Keratinocyte (primary cell): ENCODE data around the gene TFAP2D. TPM values are rescaled to one million over a fixed set of nuclear protein-coding genes. Genes with fewer than 3 reads are reported as not detected.
A peak's percentile ranks its signal among the peaks of the same experiment; 100 is the strongest.

ENCODE experiments used
- DNase-seq: peaks from one replicate; pipeline ENCODE4 v3.0.0-alpha.2; 2011; ENCODE audit warnings: low read depth, missing footprints, low spot score
- FAIRE-seq: peaks from 2 replicates; lab custom pipeline; 2011; peaks lifted over from hg19 to GRCh38; lab: Jason Lieb, UNC
- H2AFZ ChIP-seq: 2 replicates; pipeline ENCODE4 v1.6.0; 2012; ENCODE audit warnings: low read length, control low read depth, inconsistent platforms; ENCODE audit not compliant: control insufficient read depth
- H3K27ac ChIP-seq: 2 replicates; pipeline ENCODE4 v1.5.1; 2011; ENCODE audit warnings: low read length; ENCODE audit not compliant: control insufficient read depth, insufficient read depth
- H3K27me3 ChIP-seq: 3 replicates; pipeline ENCODE4 v1.6.0; 2011; ENCODE audit warnings: low read length; ENCODE audit not compliant: control insufficient read depth, insufficient read depth; ENCODE audit errors: extremely low read depth
- H3K36me3 ChIP-seq, 2 experiments: 2 replicates in 1 of 2; 3 replicates in 1 of 2; pipeline ENCODE4 v1.5.1; 2011; ENCODE audit warnings: low read length in 2 of 2, mild to moderate bottlenecking in 1 of 2; ENCODE audit not compliant: control insufficient read depth in 2 of 2, insufficient read depth in 2 of 2; ENCODE audit errors: extremely low read depth in 1 of 2
- H3K4me1 ChIP-seq: 3 replicates; pipeline ENCODE4 v1.5.1; 2011; ENCODE audit warnings: low read length; ENCODE audit not compliant: control insufficient read depth, insufficient read depth; ENCODE audit errors: extremely low read depth
- H3K4me2 ChIP-seq: 3 replicates; pipeline ENCODE4 v1.6.0; 2011; ENCODE audit warnings: low read depth, low read length; ENCODE audit not compliant: control insufficient read depth, insufficient read depth; ENCODE audit errors: extremely low read depth
- H3K4me3 ChIP-seq, 3 experiments: fragments of 200-600 bp in 1 of 3; sonication (generic) in 1 of 3; 2 replicates in 2 of 3; 3 replicates in 1 of 3; pipeline ENCODE4 v1.5.1; 2011 to 2016; ENCODE audit warnings: low read length in 3 of 3, mild to moderate bottlenecking in 3 of 3, control low read depth in 2 of 3, inconsistent platforms in 1 of 3, low read depth in 1 of 3, mixed read lengths in 1 of 3, mixed run types in 1 of 3, moderate library complexity in 1 of 3; ENCODE audit not compliant: control insufficient read depth in 2 of 3, insufficient read depth in 2 of 3; ENCODE audit errors: extremely low read depth in 1 of 3
- H3K79me2 ChIP-seq: 2 replicates; pipeline ENCODE4 v1.6.0; 2012; ENCODE audit warnings: low read length; ENCODE audit not compliant: control insufficient read depth, insufficient read depth
- H3K9ac ChIP-seq: 3 replicates; pipeline ENCODE4 v1.6.0; 2011; ENCODE audit warnings: low read length; ENCODE audit not compliant: control insufficient read depth, insufficient read depth; ENCODE audit errors: extremely low read depth
- H3K9me1 ChIP-seq: 3 replicates; pipeline ENCODE4 v1.6.0; 2011; ENCODE audit warnings: low read length; ENCODE audit not compliant: control insufficient read depth, insufficient read depth; ENCODE audit errors: extremely low read depth
- H3K9me3 ChIP-seq: 2 replicates; pipeline ENCODE4 v1.5.1; 2012; ENCODE audit warnings: low read depth, low read length; ENCODE audit not compliant: control insufficient read depth
- H4K20me1 ChIP-seq: 3 replicates; pipeline ENCODE4 v1.6.0; 2011; ENCODE audit warnings: low read length; ENCODE audit not compliant: control insufficient read depth, insufficient read depth; ENCODE audit errors: extremely low read depth
- EZH2 ChIP-seq: IDR thresholded peaks from one replicate; pipeline ENCODE4 v1.6.1; 2012; ENCODE audit warnings: inconsistent platforms, mild to moderate bottlenecking, low read length, moderate library complexity
- dilution Hi-C: fragments of 300-500 bp; cut with MboI; formaldehyde crosslinking; loops from one replicate; pipeline ENCODE4 v1.7.0; 2020; ENCODE audit warnings: low sequenced_read_pairs; ENCODE audit not compliant: extremely low pct_ligation_motif_present
- polyA plus RNA-seq, 5 experiments: library from polyadenylated mRNA; depleted of rRNA in 3 of 5; stranded (reverse) in 3 of 5; stranded (forward) in 1 of 5; unstranded in 1 of 5; fragments of >200 nt; gene quantifications; 1 replicate in 1 of 5; 2 replicates in 3 of 5; 3 replicates in 1 of 5; pipeline versions ENCODE4 v1.2.1 to v1.2.3, GENCODE V29; 2011 to 2012; ENCODE audit warnings: missing spikeins in 2 of 5, low read depth in 1 of 5, low replicate concordance in 1 of 5
- TF ChIP-seq, protein P1 (sequence below), 3 experiments: IDR thresholded peaks in 1 of 3; conservative IDR thresholded peaks in 1 of 3; optimal IDR thresholded peaks in 1 of 3; 2 replicates in 2 of 3; 3 replicates in 1 of 3; pipeline versions ENCODE3 to v1.5.1; 2011; ENCODE audit warnings: low read length in 3 of 3, mild to moderate bottlenecking in 3 of 3, moderate library complexity in 2 of 3, control low read depth in 1 of 3, inconsistent platforms in 1 of 3; ENCODE audit not compliant: insufficient read depth in 2 of 3; ENCODE audit errors: extremely low read depth in 1 of 3

Gene TFAP2D
- polyA plus RNA-seq, 1 donor (not counting 4 experiments of a cell fraction or from before 2014, with no cell fraction given): not detected

- no peaks in the 10 kb centered on the region for H3K9me3 ChIP-seq
- no peaks in the 10 kb centered on the region for H3K9me1 ChIP-seq
- dilution Hi-C loops: no loop called here
- no peak for TF ChIP-seq EZH2
- TF ChIP-seq, protein P1, sequence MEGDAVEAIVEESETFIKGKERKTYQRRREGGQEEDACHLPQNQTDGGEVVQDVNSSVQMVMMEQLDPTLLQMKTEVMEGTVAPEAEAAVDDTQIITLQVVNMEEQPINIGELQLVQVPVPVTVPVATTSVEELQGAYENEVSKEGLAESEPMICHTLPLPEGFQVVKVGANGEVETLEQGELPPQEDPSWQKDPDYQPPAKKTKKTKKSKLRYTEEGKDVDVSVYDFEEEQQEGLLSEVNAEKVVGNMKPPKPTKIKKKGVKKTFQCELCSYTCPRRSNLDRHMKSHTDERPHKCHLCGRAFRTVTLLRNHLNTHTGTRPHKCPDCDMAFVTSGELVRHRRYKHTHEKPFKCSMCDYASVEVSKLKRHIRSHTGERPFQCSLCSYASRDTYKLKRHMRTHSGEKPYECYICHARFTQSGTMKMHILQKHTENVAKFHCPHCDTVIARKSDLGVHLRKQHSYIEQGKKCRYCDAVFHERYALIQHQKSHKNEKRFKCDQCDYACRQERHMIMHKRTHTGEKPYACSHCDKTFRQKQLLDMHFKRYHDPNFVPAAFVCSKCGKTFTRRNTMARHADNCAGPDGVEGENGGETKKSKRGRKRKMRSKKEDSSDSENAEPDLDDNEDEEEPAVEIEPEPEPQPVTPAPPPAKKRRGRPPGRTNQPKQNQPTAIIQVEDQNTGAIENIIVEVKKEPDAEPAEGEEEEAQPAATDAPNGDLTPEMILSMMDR (optimal IDR thresholded peaks at IDR 0.05 in 1 of 3, IDR thresholded peaks at IDR 0.05 in 1 of 3, conservative IDR thresholded peaks at IDR 0.05 in 1 of 3; ENCODE audit: extremely low read depth in 1 of 3, insufficient read depth in 2 of 3, low read length in 3 of 3): no peak
- DNase-seq: no peak
- H3K4me2 ChIP-seq: peak overlapping the region; percentile 91
- peak overlapping the region; percentile 30 to 74 (median 52) for H3K4me3 ChIP-seq
- peaks cover 23% of the 10 kb centered on the region for H3K4me1 ChIP-seq
- H3K27me3 ChIP-seq: peaks cover 30% of the 10 kb centered on the region
- H2AFZ ChIP-seq: peak overlapping the region; percentile 94
- peak overlapping the region; percentile 32 for H3K27ac ChIP-seq
- no peaks in the 10 kb centered on the region for H3K36me3 ChIP-seq
- no peak for FAIRE-seq
- H3K9ac ChIP-seq: peak overlapping the region; percentile 61
- no peaks in the 10 kb centered on the region for H4K20me1 ChIP-seq
- no peaks in the 10 kb centered on the region for H3K79me2 ChIP-seq
These were observed 106.2 kb downstream of the TFAP2D start for GRCh38 chr6:50819466-50819903.

DNA sequence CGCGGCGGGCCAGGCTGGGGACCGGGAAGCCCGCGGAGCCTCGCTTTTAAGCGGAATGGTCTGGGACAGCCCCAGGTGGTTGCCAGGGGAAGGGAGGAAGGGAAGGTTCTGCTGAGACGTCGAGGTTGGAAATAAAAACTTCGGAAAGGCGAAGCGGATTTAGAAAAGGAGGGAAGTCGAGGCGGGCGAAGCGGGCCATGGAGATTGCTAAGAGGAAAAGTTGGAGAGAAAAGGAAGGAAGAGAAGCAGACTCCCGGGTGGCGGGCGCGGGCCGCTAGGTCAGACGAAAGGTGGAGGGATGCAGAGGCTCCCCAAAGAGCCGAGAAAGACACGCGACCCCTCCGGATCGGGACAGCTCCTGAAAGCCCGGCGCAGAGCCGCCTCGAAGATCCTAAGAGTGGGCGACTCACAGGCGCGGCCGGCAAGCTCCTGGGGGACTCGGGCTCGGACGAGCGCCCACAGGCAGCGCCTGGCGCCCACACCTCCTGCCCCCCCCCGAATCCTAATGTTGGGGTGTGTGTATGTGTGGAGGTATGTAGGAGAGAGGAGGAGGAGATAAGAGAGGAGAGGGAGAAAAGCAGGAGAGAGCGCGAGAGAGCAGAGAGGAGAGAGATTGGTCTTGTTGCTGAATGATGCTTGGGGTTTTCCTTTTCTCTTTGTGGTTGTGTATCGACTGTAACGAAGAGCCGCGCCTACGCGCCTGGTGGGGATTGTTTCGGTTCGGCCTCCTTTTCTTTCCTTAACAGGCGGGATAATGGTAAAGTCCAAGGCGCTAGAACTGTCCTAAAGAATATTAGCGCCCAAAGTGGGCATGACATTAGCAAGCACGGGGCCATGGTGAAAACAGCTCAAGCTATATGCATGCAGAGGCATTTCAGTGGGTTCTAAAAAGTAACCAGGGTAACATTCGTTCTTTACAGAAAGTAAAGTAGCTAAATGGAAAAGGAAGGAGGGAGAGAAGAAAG lies 106.9 kb downstream of the TFAP2D start:
- Histone ChIP-seq H3K27me3 (peaks cover 30% of the 10 kb centered on the region), H3K27ac (peak overlapping the region; percentile 32), H3K79me2 (no peaks in the 10 kb centered on the region), H3K9me1 (no peaks in the 10 kb centered on the region), H3K36me3 (no peaks in the 10 kb centered on the region), H4K20me1 (no peaks in the 10 kb centered on the region), H3K4me1 (peaks cover 23% of the 10 kb centered on the region), H3K9ac (peak overlapping the region; percentile 61), H3K4me3 (peak overlapping the region; percentile 30 to 74 (median 52)), H3K4me2 (peak overlapping the region; percentile 91), H3K9me3 (no peaks in the 10 kb centered on the region), H2AFZ (peak overlapping the region; percentile 70)
- TF ChIP-seq, protein P1 (optimal IDR thresholded peaks at IDR 0.05 in 1 of 3, IDR thresholded peaks at IDR 0.05 in 1 of 3, conservative IDR thresholded peaks at IDR 0.05 in 1 of 3; ENCODE audit: extremely low read depth in 1 of 3, insufficient read depth in 2 of 3, low read length in 3 of 3): no peak
- TF ChIP-seq EZH2: peak; percentile 8
- no peak for DNase-seq
- FAIRE-seq: no peak
- dilution Hi-C loops: no loop called here
